Motor neuron (in vitro differentiated cells): ENCODE measurements around the gene OBSCN. TPM values are rescaled to one million over a fixed set of nuclear protein-coding genes. Genes with fewer than 3 reads are reported as not detected.
A peak's percentile ranks its signal among the peaks of the same experiment; 100 is the strongest.

Source experiments
- ATAC-seq, 8 experiments: fragments of 200-7000 bp; cut with Tn5 transposase; replicated peaks in 6 of 8; 2 replicates each; pipeline ENCODE4 v1.8.0; 2021; ENCODE audit warnings: mild to moderate bottlenecking in 8 of 8, moderate library complexity in 8 of 8
- H3K27ac ChIP-seq, 2 donors: fragments of 250-450 bp; sonication (Bioruptor Pico); 2 replicates each; pipeline ENCODE4 v1.9.0; 2021; ENCODE audit warnings: antibody characterized with exemption in 2 of 2, mild to moderate bottlenecking in 2 of 2, moderate library complexity in 1 of 2
- H3K4me1 ChIP-seq, 2 donors: fragments of 250-450 bp; sonication (Bioruptor Pico); replicated peaks in 1 of 2; 2 replicates each; pipeline ENCODE4 v1.6.1; 2021; ENCODE audit warnings: antibody characterized with exemption in 2 of 2, mild to moderate bottlenecking in 2 of 2, moderate library complexity in 1 of 2
- H3K4me3 ChIP-seq, 5 donors: fragments of 250-450 bp; sonication (Bioruptor Pico); 2 replicates each; pipeline ENCODE4 v1.9.0; 2021; ENCODE audit warnings: antibody characterized with exemption in 5 of 5, mild to moderate bottlenecking in 5 of 5, moderate library complexity in 4 of 5
- WGBS, 10 experiments: fragments of 450-650 bp; shearing (Covaris generic); methylation state at CpG; one replicate each; pipeline ENCODE4 v1.0.0; 2022; 5-methylcytosine and 5-hydroxymethylcytosine counted together
- in situ Hi-C, 9 experiments: fragments of 400-800 bp; cut with MboI; loops; one replicate each; pipeline ENCODE4 v1.15.0; 2021; ENCODE audit warnings: low sequenced_read_pairs in 9 of 9, low pct_unique_long_range_greater_than_20kb in 2 of 9; ENCODE audit not compliant: unreplicated experiment in 9 of 9
- total RNA-seq, 8 experiments: library from RNA; unstranded; fragments of 300-600 nt; gene quantifications; 2 replicates each; pipeline versions ENCODE4 v1.2.3 to v1.2.4, GENCODE V29; 2022

OBSCN gene
- total RNA-seq, 8 experiments from 2014 or later, result 2.7 to 38.5 (median 16.2) TPM

DNA sequence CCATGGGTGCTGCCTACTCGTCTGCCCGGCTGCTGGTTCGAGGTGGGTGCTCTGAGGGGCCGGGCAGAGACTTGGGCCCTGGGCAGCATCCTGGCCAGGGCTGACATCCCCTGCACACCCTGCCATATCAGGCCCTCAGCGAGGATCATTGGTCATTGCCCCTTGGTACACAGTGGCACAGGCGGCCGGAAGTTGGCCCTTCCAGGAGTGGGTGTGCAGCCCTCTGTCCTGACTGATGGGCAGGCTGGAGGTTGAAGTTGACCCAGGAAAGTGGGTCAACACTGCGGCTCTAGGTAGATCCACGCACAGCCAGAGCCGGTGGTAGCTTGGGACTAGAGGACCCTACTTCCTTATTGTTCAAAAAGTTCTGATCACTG, 125.9 kb downstream of the OBSCN start:
- WGBS, 10 experiments, result 89 to 93% methylated on average over 3 to 5 of the region's 10 CpGs; no CpG with 5 or more reads in 8 of the 10 experiments
- in situ Hi-C loops, result no loop called here
- H3K4me1 ChIP-seq, result no peaks in the 10 kb centered on the region
- ATAC-seq, result no peak
- H3K27ac ChIP-seq, result no peak overlapping the region
- H3K4me3 ChIP-seq, result no peak overlapping the region

DNA sequence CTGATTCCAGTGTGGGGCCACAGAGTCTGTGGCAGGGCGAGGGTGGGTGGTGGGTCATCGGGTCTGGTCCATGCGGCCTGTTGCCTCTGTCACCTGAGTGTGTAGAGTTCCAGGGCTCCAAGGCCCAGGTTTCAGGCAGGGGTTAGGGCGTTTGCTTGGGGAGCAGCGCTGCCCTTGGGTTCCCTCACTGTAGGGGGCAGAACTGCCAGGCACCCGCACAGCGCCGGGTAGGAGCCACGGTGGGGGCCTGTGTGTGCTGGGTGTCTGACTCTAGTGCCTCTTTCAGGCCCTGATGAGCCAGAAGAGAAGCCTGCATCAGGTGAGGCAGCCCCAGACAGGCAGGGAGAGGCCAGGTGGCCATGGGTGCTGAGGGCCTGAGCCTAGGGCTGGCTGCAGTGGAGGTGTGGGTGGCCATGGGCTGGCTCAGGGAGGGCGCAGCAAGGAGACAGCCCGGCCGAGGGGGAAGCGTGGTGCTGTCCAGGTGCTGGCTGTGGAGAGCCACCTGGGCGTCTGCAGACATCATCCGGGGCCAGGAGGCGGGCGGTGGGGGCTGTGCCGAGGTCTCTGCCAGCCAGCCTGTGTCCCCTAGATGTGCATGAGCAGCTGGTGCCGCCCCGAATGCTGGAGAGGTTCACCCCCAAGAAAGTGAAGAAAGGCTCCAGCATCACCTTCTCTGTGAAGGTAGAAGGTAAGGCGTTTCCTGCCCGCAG, 126.5 kb downstream of the OBSCN start:
- ATAC-seq, result no peak
- Histone ChIP-seq H3K4me3 (no peak overlapping the region), H3K27ac (no peak overlapping the region), H3K4me1 (no peaks in the 10 kb centered on the region)
- in situ Hi-C loops, result no loop called here
- WGBS, 10 experiments, result 88 to 91% methylated on average over 7 to 15 of the region's 22 CpGs; no CpG with 5 or more reads in 8 of the 10 experiments

GRCh38 chr1:228334954-228335353, 127.1 kb downstream of the OBSCN start:
- Histone ChIP-seq H3K4me1 (no peaks in the 10 kb centered on the region), H3K27ac (no peak overlapping the region), H3K4me3 (no peak overlapping the region)
- 90 to 96% methylated on average over 5 of the region's 18 CpGs; no CpG with 5 or more reads in 8 of the 10 experiments for WGBS, 10 experiments
- no peak for ATAC-seq
- in situ Hi-C loops, result no loop called here

DNA sequence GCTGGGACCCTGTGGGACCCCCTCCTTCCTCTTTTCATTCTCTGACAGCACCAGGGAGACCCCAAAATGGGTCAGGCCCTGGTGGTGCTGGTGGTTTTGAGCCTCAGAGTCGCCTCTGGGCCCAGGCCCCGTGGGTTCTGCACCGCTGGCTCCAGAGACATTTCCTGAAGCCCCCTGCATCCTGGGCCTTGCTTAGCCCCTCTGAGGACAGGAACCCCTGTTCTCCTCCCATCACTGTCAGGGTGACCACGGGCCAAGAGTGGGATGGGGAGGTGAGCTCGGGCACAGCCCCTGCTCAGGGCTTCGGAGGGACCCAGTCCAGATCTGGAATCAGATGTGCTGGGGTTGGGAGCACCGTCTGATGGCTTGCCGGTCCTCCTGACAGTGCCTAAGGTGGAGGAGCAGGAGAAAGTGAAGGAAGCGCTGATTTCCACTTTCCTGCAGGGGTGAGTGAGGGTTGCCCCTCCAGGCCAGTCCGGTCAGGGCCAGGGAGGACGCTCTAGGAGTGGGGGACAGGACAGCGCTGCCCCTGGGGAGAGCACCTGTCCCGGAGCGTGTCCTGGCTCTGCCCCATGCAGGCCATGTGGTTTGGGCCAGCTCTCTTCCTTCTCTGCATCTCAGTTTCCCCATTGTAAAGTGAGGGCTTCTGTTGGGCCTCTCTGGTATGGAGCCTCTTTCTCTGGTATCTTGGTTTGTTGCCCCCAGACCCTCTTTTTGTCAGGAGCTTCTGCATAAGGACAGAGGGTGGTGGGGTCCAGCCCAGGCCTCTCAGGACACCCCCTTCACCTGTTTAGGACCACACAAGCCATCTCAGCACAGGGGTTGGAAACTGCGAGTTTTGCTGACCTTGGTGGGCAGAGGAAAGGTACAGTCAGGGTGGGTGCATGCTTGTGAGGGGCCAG, 127.8 kb downstream of the OBSCN start:
- ATAC-seq, result no peak
- H3K27ac ChIP-seq, result no peak overlapping the region
- in situ Hi-C loops, result no loop called here
- H3K4me1 ChIP-seq, result no peaks in the 10 kb centered on the region
- H3K4me3 ChIP-seq, result no peak overlapping the region
- WGBS, 10 experiments, result 17 to 100% (median 86%) methylated on average over 1 to 4 of the region's 15 CpGs; no CpG with 5 or more reads in 5 of the 10 experiments

DNA sequence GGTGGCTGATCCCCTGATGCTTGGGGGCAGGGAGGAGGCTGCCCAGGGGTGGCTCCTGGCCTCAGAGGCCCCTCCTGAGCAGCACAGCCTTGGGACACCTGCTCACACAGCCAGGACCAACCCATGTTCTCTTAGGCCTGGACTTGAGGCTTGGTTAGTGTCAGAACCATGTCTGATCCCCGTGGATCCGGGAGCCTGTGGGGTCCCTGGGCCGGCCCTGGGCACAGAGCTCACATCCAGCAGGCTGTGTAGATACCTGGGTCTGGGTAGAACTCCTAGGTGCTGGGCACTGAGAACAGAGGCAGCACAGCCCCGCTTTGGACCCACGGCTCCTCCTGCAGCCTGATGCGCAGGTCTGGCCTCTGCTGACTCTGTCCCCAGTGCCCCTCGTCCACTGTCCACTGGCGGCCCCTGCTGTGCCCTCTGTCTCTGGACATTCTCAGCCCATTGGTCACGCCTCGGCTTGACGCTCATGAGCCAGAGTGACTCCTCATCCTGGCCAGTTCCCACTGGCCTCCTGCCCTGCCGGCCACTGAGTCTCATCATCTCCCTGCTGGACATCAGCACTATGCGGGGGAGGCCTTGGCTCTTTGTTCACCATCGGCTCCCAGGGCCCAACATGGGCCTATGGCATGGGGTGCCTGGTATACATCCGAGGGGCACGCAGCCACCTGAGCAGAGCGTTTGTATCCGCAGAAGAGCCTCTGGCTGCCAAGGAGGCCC, 128.6 kb downstream of the OBSCN start:
- in situ Hi-C loops, result no loop called here
- Histone ChIP-seq H3K4me3 (no peak overlapping the region), H3K4me1 (no peaks in the 10 kb centered on the region), H3K27ac (no peak overlapping the region)
- 74 to 100% (median 85%) methylated on average over 1 to 10 of the region's 18 CpGs; no CpG with 5 or more reads in 4 of the 10 experiments for WGBS, 10 experiments
- no peak for ATAC-seq

DNA sequence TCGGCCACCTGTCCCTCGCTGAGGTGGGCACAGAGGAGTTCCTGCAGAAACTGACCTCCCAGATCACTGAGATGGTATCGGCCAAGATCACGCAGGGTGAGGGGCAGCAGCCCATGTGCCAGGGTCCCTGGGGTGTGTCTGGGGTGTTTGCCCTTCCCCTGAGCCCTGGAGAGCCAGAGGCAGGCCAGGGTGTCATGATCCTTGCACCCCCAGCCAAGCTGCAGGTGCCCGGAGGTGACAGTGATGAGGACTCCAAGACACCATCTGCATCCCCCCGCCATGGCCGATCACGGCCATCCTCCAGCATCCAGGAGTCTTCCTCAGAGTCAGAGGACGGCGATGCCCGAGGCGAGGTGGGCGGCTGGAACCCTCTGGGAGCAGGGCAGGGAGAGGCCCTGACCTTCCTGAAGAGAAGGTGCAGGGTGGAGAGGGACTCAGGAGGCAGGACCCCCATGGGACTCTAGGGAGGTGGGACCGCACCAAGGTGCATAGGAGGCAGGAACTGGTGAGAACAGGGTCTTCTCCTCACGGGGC, 129.3 kb downstream of the OBSCN start:
- ATAC-seq, result no peak
- WGBS, 10 experiments, result 40 to 100% (median 87%) methylated on average over 1 to 8 of the region's 15 CpGs; no CpG with 5 or more reads in 4 of the 10 experiments
- Histone ChIP-seq H3K27ac (no peak overlapping the region), H3K4me1 (no peaks in the 10 kb centered on the region), H3K4me3 (no peak overlapping the region)
- in situ Hi-C loops, result no loop called here

DNA sequence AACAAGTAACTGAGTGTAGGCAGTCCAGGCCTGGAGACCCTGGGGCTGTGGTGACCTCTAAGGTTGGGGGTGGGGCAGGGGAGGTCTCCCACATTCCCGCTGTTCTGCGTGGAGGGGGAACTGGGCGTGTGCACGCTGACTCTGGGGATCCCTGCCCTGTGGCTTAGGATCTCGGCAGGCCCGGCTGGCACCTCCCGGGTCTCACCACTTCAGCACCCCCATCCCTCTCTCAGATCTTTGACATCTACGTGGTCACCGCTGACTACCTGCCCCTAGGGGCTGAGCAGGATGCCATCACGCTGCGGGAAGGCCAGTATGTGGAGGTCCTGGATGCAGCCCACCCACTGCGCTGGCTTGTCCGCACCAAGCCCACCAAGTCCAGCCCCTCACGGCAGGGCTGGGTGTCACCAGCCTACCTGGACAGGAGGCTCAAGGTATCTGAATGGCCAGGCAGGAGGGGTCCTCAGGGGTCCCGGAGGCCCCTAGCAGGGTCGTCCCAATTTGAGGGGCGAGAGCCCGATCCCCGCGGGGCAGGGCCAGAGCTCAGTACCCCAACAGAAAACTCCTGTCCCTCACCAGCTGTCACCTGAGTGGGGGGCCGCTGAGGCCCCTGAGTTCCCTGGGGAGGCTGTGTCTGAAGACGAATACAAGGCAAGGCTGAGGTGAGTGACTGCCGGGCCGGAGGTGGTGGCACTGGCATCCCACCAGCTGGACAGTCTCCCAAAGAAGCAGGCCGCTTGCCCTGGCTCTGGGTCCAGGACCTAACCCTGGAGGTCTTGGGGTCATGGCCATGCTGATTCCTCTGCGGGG, 130.1 kb downstream of the OBSCN start:
- WGBS, 10 experiments, result 83 to 100% (median 94%) methylated on average over 2 to 7 of the region's 26 CpGs; no CpG with 5 or more reads in 5 of the 10 experiments
- no peak overlapping the region for H3K27ac ChIP-seq
- no peaks in the 10 kb centered on the region for H3K4me1 ChIP-seq
- no peak overlapping the region for H3K4me3 ChIP-seq
- no peak for ATAC-seq
- in situ Hi-C loops, result no loop called here

GRCh38 chr1:228338521-228339051, 130.7 kb downstream of the OBSCN start:
- H3K4me3 ChIP-seq, result no peak overlapping the region
- 40 to 100% (median 69%) methylated on average over 2 to 6 of the region's 21 CpGs; no CpG with 5 or more reads in 4 of the 10 experiments for WGBS, 10 experiments
- in situ Hi-C loops, result no loop called here
- ATAC-seq, result no peak
- H3K27ac ChIP-seq, result no peak overlapping the region
- no peaks in the 10 kb centered on the region for H3K4me1 ChIP-seq

GRCh38 chr1:228339059-228339704, 131.3 kb downstream of the OBSCN start:
- 40 to 100% (median 73%) methylated on average over 1 to 4 of the region's 9 CpGs; no CpG with 5 or more reads in 5 of the 10 experiments for WGBS, 10 experiments

GRCh38 chr1:228339766-228340685, 132.2 kb downstream of the OBSCN start:
- 87 to 100% (median 90%) methylated on average over 1 to 24 of the region's 24 CpGs; no CpG with 5 or more reads in 7 of the 10 experiments for WGBS, 10 experiments
- in situ Hi-C loops, result no loop called here
- no peak overlapping the region for H3K27ac ChIP-seq
- no peak overlapping the region for H3K4me3 ChIP-seq
- peak in 1 of 8 experiments; percentile 3 for ATAC-seq
- H3K4me1 ChIP-seq, result no peaks in the 10 kb centered on the region

More at GRCh38 chr1:228339059-228339704, 131.3 kb downstream of the OBSCN start:
- Histone ChIP-seq H3K27ac (no peak overlapping the region), H3K4me1 (no peaks in the 10 kb centered on the region), H3K4me3 (no peak overlapping the region)
- no peak for ATAC-seq
- in situ Hi-C loops, result no loop called here
